CD4-positive, alpha-beta memory T cell (primary cell): ENCODE data around the gene TSHZ2. TPM values are rescaled to one million over a fixed set of nuclear protein-coding genes. Genes with fewer than 3 reads are reported as not detected.

Source experiments
- CTCF ChIA-PET: fragments of 350-600 bp; sonication (Branson Sonifier 250); formaldehyde crosslinking; loops from one replicate; lab custom pipeline; 2021; ENCODE audit warnings: inconsistent platforms; ENCODE audit not compliant: partially characterized antibody; lab: Charles Lee
- POLR2A ChIA-PET: fragments of 350-600 bp; sonication (Branson Sonifier 250); formaldehyde crosslinking; loops from one replicate; lab custom pipeline; 2021; ENCODE audit not compliant: partially characterized antibody; lab: Charles Lee
- DNase-seq, 5 donors: peaks; one replicate each; pipeline versions ENCODE4 v3.0.0 to v3.0.0-alpha.2; 2020 to 2022; ENCODE audit warnings: mixed read lengths in 1 of 5
- H3K27ac ChIP-seq: one replicate; pipeline ENCODE4 v1.7.0; 2013; ENCODE audit warnings: low read depth, low read length
- H3K27me3 ChIP-seq: 2 replicates; pipeline ENCODE4 v1.7.0; 2013; ENCODE audit warnings: mild to moderate bottlenecking, low read length, moderate library complexity; ENCODE audit not compliant: insufficient read depth
- H3K36me3 ChIP-seq: 2 replicates; pipeline ENCODE4 v1.7.0; 2013; ENCODE audit warnings: mild to moderate bottlenecking, low read length, moderate library complexity; ENCODE audit not compliant: insufficient read depth
- H3K4me1 ChIP-seq: 2 replicates; pipeline ENCODE4 v1.7.0; 2013; ENCODE audit warnings: mild to moderate bottlenecking, low read length, moderate library complexity; ENCODE audit not compliant: insufficient read depth
- H3K4me3 ChIP-seq, 2 donors: one replicate each; pipeline ENCODE4 v1.7.0; 2013; ENCODE audit warnings: low read length in 2 of 2, mild to moderate bottlenecking in 1 of 2
- H3K9me3 ChIP-seq, 2 donors: one replicate each; pipeline ENCODE4 v1.7.0; 2013; ENCODE audit warnings: low read length in 2 of 2, control low read depth in 1 of 2; ENCODE audit not compliant: control insufficient read depth in 1 of 2
- H3K27ac Mint-ChIP-seq, 7 donors: one replicate each; pipeline ENCODE4 v1.8.0; 2020 to 2021; ENCODE audit warnings: mixed read lengths in 7 of 7, mild to moderate bottlenecking in 6 of 7, inconsistent platforms in 3 of 7, moderate library complexity in 3 of 7
- H3K27me3 Mint-ChIP-seq, 2 donors: one replicate each; pipeline ENCODE4 v1.8.0; 2020 to 2021; ENCODE audit warnings: mixed read lengths in 2 of 2
- H3K36me3 Mint-ChIP-seq, 2 donors: one replicate each; pipeline ENCODE4 v1.8.0; 2020 to 2021; ENCODE audit warnings: mixed read lengths in 2 of 2, inconsistent platforms in 1 of 2, mild to moderate bottlenecking in 1 of 2
- H3K4me1 Mint-ChIP-seq, 4 donors: one replicate each; pipeline ENCODE4 v1.8.0; 2020 to 2021; ENCODE audit warnings: mixed read lengths in 4 of 4, mild to moderate bottlenecking in 1 of 4
- H3K4me3 Mint-ChIP-seq, 8 donors: one replicate each; pipeline ENCODE4 v1.8.0; 2020 to 2021; ENCODE audit warnings: mixed read lengths in 8 of 8, mild to moderate bottlenecking in 7 of 8, moderate library complexity in 6 of 8, inconsistent platforms in 3 of 8
- H3K9me3 Mint-ChIP-seq, 8 donors: one replicate each; pipeline ENCODE4 v1.8.0; 2020 to 2021; ENCODE audit warnings: mixed read lengths in 8 of 8, mild to moderate bottlenecking in 5 of 8, inconsistent platforms in 3 of 8, moderate library complexity in 1 of 8
- intact Hi-C: fragments of 100-400 bp; cut with micrococcal nuclease; formaldehyde crosslinking; loops from one replicate; pipeline ENCODE4 v1.15.1; 2023
- polyA plus RNA-seq, 2 donors: library from polyadenylated mRNA; unstranded; fragments of 300-500 nt; fragmentation: Illumina TruSeq; gene quantifications; one replicate each; pipeline ENCODE4 v1.2.3, GENCODE V29; 2021
- total RNA-seq, 2 experiments: library from RNA; stranded (reverse); gene quantifications; one replicate each; pipeline ENCODE4 v1.2.3, GENCODE V29; 2021

TSHZ2 gene
- total and polyA plus RNA-seq, 4 experiments from 2014 or later: 2.3 to 31.8 (median 17.1) TPM

GRCh38 chr20:53069132-53069531 lies 97.0 kb downstream of the TSHZ2 start:
- Mint-ChIP-seq H3K4me1 (peaks cover 10 to 25% (median 19%) of the 10 kb centered on the region in 4 donors), H3K27me3 (peaks cover 4 to 12% of the 10 kb centered on the region in 2 donors), H3K27ac (peak overlapping the region in 1 of 7 donors; percentile 17), H3K36me3 (peaks cover 2 to 18% of the 10 kb centered on the region in 2 donors), H3K9me3 (peaks cover 0 to 11% (median 3%) of the 10 kb centered on the region in 8 donors), H3K4me3 (no peak overlapping the region)
- intact Hi-C loops: no loop called here
- no peaks in the 10 kb centered on the region for H3K9me3 ChIP-seq
- no peaks in the 10 kb centered on the region for H3K36me3 ChIP-seq
- H3K27ac ChIP-seq: no peak overlapping the region
- CTCF ChIA-PET: no interaction called here
- no peaks in the 10 kb centered on the region for H3K27me3 ChIP-seq
- H3K4me1 ChIP-seq: peaks cover 20% of the 10 kb centered on the region
- POLR2A ChIA-PET: no interaction called here
- no peak overlapping the region for H3K4me3 ChIP-seq
- DNase-seq: no peak

GRCh38 chr20:53070224-53070623 lies 98.1 kb downstream of the TSHZ2 start:
- H3K27me3 Mint-ChIP-seq: peaks cover 4 to 14% of the 10 kb centered on the region in 2 donors
- peaks cover 2 to 18% of the 10 kb centered on the region in 2 donors for H3K36me3 Mint-ChIP-seq
- H3K4me3 Mint-ChIP-seq: peak overlapping the region in 1 of 8 donors; percentile 40
- peaks cover 20% of the 10 kb centered on the region for H3K4me1 ChIP-seq
- H3K27me3 ChIP-seq: no peaks in the 10 kb centered on the region
- no peaks in the 10 kb centered on the region for H3K9me3 ChIP-seq
- H3K9me3 Mint-ChIP-seq: peaks cover 0 to 11% (median 3%) of the 10 kb centered on the region in 8 donors
- POLR2A ChIA-PET: no interaction called here
- H3K4me1 Mint-ChIP-seq: peaks cover 10 to 28% (median 20%) of the 10 kb centered on the region in 4 donors
- intact Hi-C loops: no loop called here
- H3K4me3 ChIP-seq: no peak overlapping the region
- H3K36me3 ChIP-seq: no peaks in the 10 kb centered on the region
- peak overlapping the region in 4 of 7 donors; percentile 9 to 87 (median 46) for H3K27ac Mint-ChIP-seq
- CTCF ChIA-PET: no interaction called here
- H3K27ac ChIP-seq: no peak overlapping the region
- no peak for DNase-seq

GRCh38 chr20:53070706-53071392 lies 98.7 kb downstream of the TSHZ2 start:
- Mint-ChIP-seq H3K9me3 (peaks cover 0 to 11% (median 3%) of the 10 kb centered on the region in 8 donors), H3K4me1 (peaks cover 10 to 28% (median 20%) of the 10 kb centered on the region in 4 donors), H3K36me3 (peaks cover 2 to 18% of the 10 kb centered on the region in 2 donors), H3K27me3 (peaks cover 4 to 14% of the 10 kb centered on the region in 2 donors), H3K4me3 (peak overlapping the region in 5 of 8 donors; percentile 2 to 67 (median 43)), H3K27ac (peak overlapping the region; percentile 9 to 90 (median 54))
- peak in 4 of 5 donors; percentile 11 to 44 (median 30) for DNase-seq
- POLR2A ChIA-PET: interaction anchor here (0.9 to 1.1 kb wide), 3 partner anchors 70 to 661 kb away, joined by 3 to 4 read pairs (median 4); no protein-coding TSS in a partner anchor
- intact Hi-C loops: no loop called here
- CTCF ChIA-PET: interaction anchor here (1.7 kb wide), 1 partner anchor 759 kb away, joined by 3 read pairs; no protein-coding TSS in a partner anchor
- H3K27ac ChIP-seq: no peak overlapping the region
- no peaks in the 10 kb centered on the region for H3K27me3 ChIP-seq
- H3K9me3 ChIP-seq: no peaks in the 10 kb centered on the region
- H3K36me3 ChIP-seq: no peaks in the 10 kb centered on the region
- peaks cover 25% of the 10 kb centered on the region for H3K4me1 ChIP-seq
- no peak overlapping the region for H3K4me3 ChIP-seq

GRCh38 chr20:53071833-53072232 lies 99.7 kb downstream of the TSHZ2 start:
- CTCF ChIA-PET: interaction anchor here (1.7 kb wide), 1 partner anchor 760 kb away, joined by 3 read pairs; no protein-coding TSS in a partner anchor
- DNase-seq: no peak
- peak overlapping the region in 3 of 7 donors; percentile 37 to 90 (median 87) for H3K27ac Mint-ChIP-seq
- POLR2A ChIA-PET: interaction anchor here (1.0 to 1.1 kb wide), 2 partner anchors 71 to 97 kb away, joined by 3 to 4 read pairs; no protein-coding TSS in a partner anchor
- no peaks in the 10 kb centered on the region for H3K27me3 ChIP-seq
- peaks cover 2 to 16% of the 10 kb centered on the region in 2 donors for H3K36me3 Mint-ChIP-seq
- peaks cover 0 to 11% (median 3%) of the 10 kb centered on the region in 8 donors for H3K9me3 Mint-ChIP-seq
- intact Hi-C loops: no loop called here
- H3K4me1 ChIP-seq: peaks cover 34% of the 10 kb centered on the region
- H3K36me3 ChIP-seq: no peaks in the 10 kb centered on the region
- no peak overlapping the region for H3K4me3 ChIP-seq
- H3K27me3 Mint-ChIP-seq: peaks cover 4 to 12% of the 10 kb centered on the region in 2 donors
- H3K9me3 ChIP-seq: no peaks in the 10 kb centered on the region
- H3K4me1 Mint-ChIP-seq: peaks cover 10 to 28% (median 20%) of the 10 kb centered on the region in 4 donors
- H3K27ac ChIP-seq: no peak overlapping the region
- H3K4me3 Mint-ChIP-seq: peak overlapping the region in 2 of 8 donors; percentile 3 to 31

DNA sequence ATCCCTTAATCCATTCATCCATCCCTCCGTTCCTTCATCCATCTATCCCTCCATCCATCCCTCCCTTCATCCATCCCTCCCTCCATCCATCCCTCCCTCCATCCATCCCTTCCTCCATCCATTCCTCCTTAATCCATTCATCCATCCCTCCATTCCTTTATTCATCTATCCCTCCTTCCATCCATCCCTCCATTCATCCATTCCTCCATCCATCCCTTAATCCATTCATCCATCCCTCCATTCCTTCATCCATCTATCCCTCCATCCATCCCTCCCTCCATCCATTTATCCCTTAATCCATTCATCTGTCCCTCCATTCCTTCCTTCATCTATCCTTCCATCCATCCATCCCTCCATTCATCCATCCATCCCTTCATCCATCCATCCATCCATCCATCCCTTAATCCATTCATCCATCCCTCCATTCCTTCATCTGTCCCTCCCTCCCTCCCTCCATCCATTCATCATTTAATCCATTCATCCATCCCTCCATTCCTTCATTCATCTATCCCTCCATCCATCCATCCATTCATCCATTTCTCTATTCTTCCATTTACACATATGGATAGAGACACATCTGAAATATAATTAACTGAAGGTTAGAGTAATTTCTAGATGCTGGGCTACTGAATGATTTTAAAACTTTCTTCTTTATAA lies 100.9 kb downstream of the TSHZ2 start:
- no peak overlapping the region for H3K27ac ChIP-seq
- no peaks in the 10 kb centered on the region for H3K9me3 ChIP-seq
- Mint-ChIP-seq H3K27me3 (peaks cover 3 to 9% of the 10 kb centered on the region in 2 donors), H3K36me3 (peaks cover 2 to 3% of the 10 kb centered on the region in 2 donors), H3K27ac (no peak overlapping the region), H3K4me1 (peaks cover 10 to 28% (median 20%) of the 10 kb centered on the region in 4 donors), H3K9me3 (peaks cover 0 to 4% (median under 1%) of the 10 kb centered on the region in 8 donors), H3K4me3 (no peak overlapping the region)
- no peak overlapping the region for H3K4me3 ChIP-seq
- CTCF ChIA-PET: no interaction called here
- POLR2A ChIA-PET: no interaction called here
- H3K36me3 ChIP-seq: no peaks in the 10 kb centered on the region
- DNase-seq: no peak
- H3K4me1 ChIP-seq: peaks cover 34% of the 10 kb centered on the region
- intact Hi-C loops: no loop called here
- no peaks in the 10 kb centered on the region for H3K27me3 ChIP-seq

- ChIA-PET POLR2A (interaction anchor here (0.7 kb wide), 1 partner anchor 509 kb away, joined by 5 read pairs; no protein-coding TSS in a partner anchor), CTCF (interaction anchor here (0.5 kb wide), 1 partner anchor 83 kb away, joined by 3 read pairs; no protein-coding TSS in a partner anchor)
- H3K9me3 ChIP-seq: no peaks in the 10 kb centered on the region
- H3K36me3 Mint-ChIP-seq: no peaks in the 10 kb centered on the region
- H3K4me1 Mint-ChIP-seq: peaks cover 10 to 28% (median 20%) of the 10 kb centered on the region in 4 donors
- no peak for DNase-seq
- no peaks in the 10 kb centered on the region for H3K36me3 ChIP-seq
- H3K4me1 ChIP-seq: peaks cover 34% of the 10 kb centered on the region
- H3K27ac Mint-ChIP-seq: peak overlapping the region in 1 of 7 donors; percentile 27
- no peak overlapping the region for H3K27ac ChIP-seq
- H3K9me3 Mint-ChIP-seq: peaks cover 0 to 4% (median 0%) of the 10 kb centered on the region in 8 donors
- H3K27me3 ChIP-seq: no peaks in the 10 kb centered on the region
- peaks cover 3 to 9% of the 10 kb centered on the region in 2 donors for H3K27me3 Mint-ChIP-seq
- H3K4me3 ChIP-seq: no peak overlapping the region
- no peak overlapping the region for H3K4me3 Mint-ChIP-seq
- intact Hi-C loops: no loop called here
Observed at GRCh38 chr20:53073636-53074415, 101.7 kb downstream of the TSHZ2 start.
